Caco-2 (cell line): ENCODE results near the gene PNPLA7. TPM values are rescaled to one million over a fixed set of nuclear protein-coding genes. Genes with fewer than 3 reads are reported as not detected.
"Not testable (repeated sequence)": the region's sequence is repeated elsewhere in the genome, so short reads cannot be mapped to it uniquely, and the experiment has no call there.

ENCODE experiments used
- BruUV-seq: library from RNA; stranded (reverse); fragments of 400-500 nt; replicated peaks from 2 replicates; lab custom pipeline; 2021; lab: Mats Ljungman, UMichigan
- CTCF ChIA-PET: fragments of 300-600 bp; sonication (Branson Sonifier 250); formaldehyde crosslinking; loops from one replicate; lab custom pipeline; 2022; ENCODE audit warnings: antibody characterized with exemption; lab: Charles Lee
- POLR2A ChIA-PET: fragments of 300-600 bp; sonication (Branson Sonifier 250); formaldehyde crosslinking; loops from one replicate; lab custom pipeline; 2022; ENCODE audit warnings: antibody characterized with exemption; lab: Charles Lee
- DNase-seq, 2 experiments: peaks; one replicate each; pipeline versions ENCODE4 v3.0.0 to v3.0.0-alpha.2; 2020 to 2022
- H3K27me3 ChIP-seq: replicated peaks from 2 replicates; pipeline ENCODE4 v1.6.0; 2011; ENCODE audit warnings: low read length; ENCODE audit not compliant: control insufficient read depth, insufficient read depth
- H3K36me3 ChIP-seq: 2 replicates; pipeline ENCODE4 v1.5.1; 2011; ENCODE audit warnings: low read length; ENCODE audit not compliant: control insufficient read depth, insufficient read depth
- H3K4me1 ChIP-seq: fragments of 250-450 bp; sonication (Bioruptor Pico); 2 replicates; pipeline ENCODE4 v1.5.1; 2020; ENCODE audit warnings: mild to moderate bottlenecking
- H3K4me3 ChIP-seq: 2 replicates; pipeline ENCODE4 v1.5.1; 2011; ENCODE audit warnings: low read depth, mild to moderate bottlenecking, control low read depth, low read length
- H3K9me3 ChIP-seq: fragments of 250-450 bp; sonication (Bioruptor Pico); 2 replicates; pipeline ENCODE4 v1.5.1; 2020; ENCODE audit warnings: mild to moderate bottlenecking, moderate library complexity
- H3K27ac Mint-ChIP-seq: one replicate; pipeline ENCODE4 v1.8.0; 2022; ENCODE audit warnings: mixed read lengths; ENCODE audit not compliant: unreplicated experiment
- H3K27me3 Mint-ChIP-seq: one replicate; pipeline ENCODE4 v1.8.0; 2022; ENCODE audit warnings: mixed read lengths; ENCODE audit not compliant: insufficient read depth, unreplicated experiment
- H3K36me3 Mint-ChIP-seq: one replicate; pipeline ENCODE4 v1.8.0; 2022; ENCODE audit warnings: mild to moderate bottlenecking, mixed read lengths; ENCODE audit not compliant: insufficient read depth, unreplicated experiment
- H3K4me1 Mint-ChIP-seq: one replicate; pipeline ENCODE4 v1.8.0; 2022; ENCODE audit warnings: low read depth, mixed read lengths; ENCODE audit not compliant: unreplicated experiment
- H3K4me3 Mint-ChIP-seq: one replicate; pipeline ENCODE4 v1.8.0; 2022; ENCODE audit warnings: mild to moderate bottlenecking, moderate library complexity, mixed read lengths; ENCODE audit not compliant: unreplicated experiment
- H3K9me3 Mint-ChIP-seq: one replicate; pipeline ENCODE4 v1.8.0; 2022; ENCODE audit warnings: mixed read lengths; ENCODE audit not compliant: unreplicated experiment
- intact Hi-C: fragments of 100-400 bp; cut with micrococcal nuclease; formaldehyde crosslinking; loops from one replicate; pipeline ENCODE4 v1.10.0; 2022; ENCODE audit not compliant: unreplicated experiment
- total RNA-seq: library from RNA; stranded (reverse); gene quantifications from 2 replicates; pipeline ENCODE4 v1.2.3, GENCODE V29; 2022
- TF ChIP-seq, protein P1 (sequence below), 2 experiments: fragments of 200-600 bp in 1 of 2; IDR thresholded peaks; 1 replicate in 1 of 2; 2 replicates in 1 of 2; pipeline versions ENCODE4 v1.5.1 to v1.8.0; 2011 to 2022; ENCODE audit warnings: antibody characterized with exemption in 1 of 2, control low read depth in 1 of 2, inconsistent platforms in 1 of 2, low read depth in 1 of 2, low read length in 1 of 2, mild to moderate bottlenecking in 1 of 2, moderate library complexity in 1 of 2; ENCODE audit not compliant: insufficient read depth in 1 of 2, severe bottlenecking in 1 of 2, unreplicated experiment in 1 of 2

PNPLA7 gene
- total RNA-seq, 1 experiment from 2014 or later: 1.8 TPM

DNA sequence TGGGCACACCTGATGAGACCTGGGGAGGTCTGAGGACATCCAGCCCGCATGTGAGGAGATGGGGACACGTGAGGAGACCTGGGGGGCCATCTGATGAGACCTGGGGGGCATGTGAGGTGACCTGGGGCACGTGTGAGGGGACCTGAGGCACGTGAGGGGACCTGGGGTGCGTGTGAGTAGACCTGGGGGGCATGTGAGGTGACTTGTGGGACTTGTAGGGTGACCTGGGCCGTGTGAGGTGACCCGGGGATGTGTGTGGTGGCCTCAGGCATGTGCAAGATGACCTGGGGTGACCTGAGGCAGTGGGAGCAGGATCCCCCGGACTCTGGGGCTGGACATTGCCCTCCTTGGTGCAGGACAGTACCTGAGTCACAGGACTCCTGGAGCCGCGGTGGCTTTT, 30.6 kb downstream of the PNPLA7 start:
- POLR2A ChIA-PET: no interaction called here

DNA sequence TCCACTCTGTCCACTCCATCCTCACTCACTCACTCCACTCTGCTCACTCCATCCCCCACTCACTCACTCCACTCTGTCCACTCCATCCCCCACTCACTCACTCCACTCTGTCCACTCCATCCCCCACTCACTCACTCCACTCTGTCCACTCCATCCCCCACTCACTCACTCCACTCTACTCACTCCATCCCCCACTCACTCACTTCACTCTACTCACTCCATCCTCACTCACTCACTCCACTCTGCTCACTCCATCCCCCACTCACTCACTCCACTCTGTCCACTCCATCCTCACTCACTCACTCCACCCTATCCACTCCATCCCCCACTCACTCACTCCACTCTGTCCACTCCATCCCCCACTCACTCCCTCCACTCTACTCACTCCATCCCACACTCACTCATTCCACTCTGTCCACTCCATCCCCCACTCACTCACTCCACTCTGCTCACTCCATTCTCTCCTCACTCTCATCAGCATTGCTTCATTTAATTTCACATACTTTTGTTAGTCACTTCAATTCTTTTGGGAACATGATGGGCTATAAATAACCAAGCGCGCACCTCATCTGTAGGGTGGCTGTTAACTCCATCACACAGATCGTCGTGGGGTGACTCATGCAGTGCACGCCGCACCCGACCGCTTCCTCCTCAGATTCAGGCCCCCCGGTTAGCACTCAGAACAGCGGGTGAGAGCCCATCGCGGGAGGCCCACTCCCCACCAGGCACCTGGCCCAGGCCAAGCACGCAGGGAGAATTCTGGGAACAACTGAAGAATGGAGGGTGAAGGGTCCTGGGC, 31.3 kb downstream of the PNPLA7 start:
- H3K4me3 Mint-ChIP-seq, CTCF ChIA-PET, H3K27ac Mint-ChIP-seq, H3K36me3 ChIP-seq, H3K9me3 Mint-ChIP-seq, H3K36me3 Mint-ChIP-seq, intact Hi-C loops, H3K27me3 Mint-ChIP-seq, POLR2A ChIA-PET, H3K9me3 ChIP-seq, BruUV-seq, H3K4me3 ChIP-seq, H3K4me1 Mint-ChIP-seq, H3K27me3 ChIP-seq, DNase-seq, H3K4me1 ChIP-seq: not testable (repeated sequence)

More for the DNA sequence above, 30.6 kb downstream of the PNPLA7 start:
- no peak for DNase-seq
- TF ChIP-seq, protein P1, sequence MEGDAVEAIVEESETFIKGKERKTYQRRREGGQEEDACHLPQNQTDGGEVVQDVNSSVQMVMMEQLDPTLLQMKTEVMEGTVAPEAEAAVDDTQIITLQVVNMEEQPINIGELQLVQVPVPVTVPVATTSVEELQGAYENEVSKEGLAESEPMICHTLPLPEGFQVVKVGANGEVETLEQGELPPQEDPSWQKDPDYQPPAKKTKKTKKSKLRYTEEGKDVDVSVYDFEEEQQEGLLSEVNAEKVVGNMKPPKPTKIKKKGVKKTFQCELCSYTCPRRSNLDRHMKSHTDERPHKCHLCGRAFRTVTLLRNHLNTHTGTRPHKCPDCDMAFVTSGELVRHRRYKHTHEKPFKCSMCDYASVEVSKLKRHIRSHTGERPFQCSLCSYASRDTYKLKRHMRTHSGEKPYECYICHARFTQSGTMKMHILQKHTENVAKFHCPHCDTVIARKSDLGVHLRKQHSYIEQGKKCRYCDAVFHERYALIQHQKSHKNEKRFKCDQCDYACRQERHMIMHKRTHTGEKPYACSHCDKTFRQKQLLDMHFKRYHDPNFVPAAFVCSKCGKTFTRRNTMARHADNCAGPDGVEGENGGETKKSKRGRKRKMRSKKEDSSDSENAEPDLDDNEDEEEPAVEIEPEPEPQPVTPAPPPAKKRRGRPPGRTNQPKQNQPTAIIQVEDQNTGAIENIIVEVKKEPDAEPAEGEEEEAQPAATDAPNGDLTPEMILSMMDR (IDR thresholded peaks at IDR 0.05; ENCODE audit: insufficient read depth in 1 of 2, low read depth in 1 of 2, low read length in 1 of 2, severe bottlenecking in 1 of 2, unreplicated experiment in 1 of 2): no peak
- Mint-ChIP-seq H3K36me3 (no peaks in the 10 kb centered on the region), H3K27me3 (no peaks in the 10 kb centered on the region), H3K9me3 (no peaks in the 10 kb centered on the region), H3K4me1 (no peaks in the 10 kb centered on the region), H3K27ac (no peak overlapping the region), H3K4me3 (no peak overlapping the region)
- Histone ChIP-seq H3K9me3 (no peaks in the 10 kb centered on the region), H3K27me3 (no peaks in the 10 kb centered on the region), H3K36me3 (no peaks in the 10 kb centered on the region), H3K4me3 (no peak overlapping the region), H3K4me1 (no peaks in the 10 kb centered on the region)
- intact Hi-C loops: no loop called here
- BruUV-seq: no TSS peak
- CTCF ChIA-PET: no interaction called here

DNA sequence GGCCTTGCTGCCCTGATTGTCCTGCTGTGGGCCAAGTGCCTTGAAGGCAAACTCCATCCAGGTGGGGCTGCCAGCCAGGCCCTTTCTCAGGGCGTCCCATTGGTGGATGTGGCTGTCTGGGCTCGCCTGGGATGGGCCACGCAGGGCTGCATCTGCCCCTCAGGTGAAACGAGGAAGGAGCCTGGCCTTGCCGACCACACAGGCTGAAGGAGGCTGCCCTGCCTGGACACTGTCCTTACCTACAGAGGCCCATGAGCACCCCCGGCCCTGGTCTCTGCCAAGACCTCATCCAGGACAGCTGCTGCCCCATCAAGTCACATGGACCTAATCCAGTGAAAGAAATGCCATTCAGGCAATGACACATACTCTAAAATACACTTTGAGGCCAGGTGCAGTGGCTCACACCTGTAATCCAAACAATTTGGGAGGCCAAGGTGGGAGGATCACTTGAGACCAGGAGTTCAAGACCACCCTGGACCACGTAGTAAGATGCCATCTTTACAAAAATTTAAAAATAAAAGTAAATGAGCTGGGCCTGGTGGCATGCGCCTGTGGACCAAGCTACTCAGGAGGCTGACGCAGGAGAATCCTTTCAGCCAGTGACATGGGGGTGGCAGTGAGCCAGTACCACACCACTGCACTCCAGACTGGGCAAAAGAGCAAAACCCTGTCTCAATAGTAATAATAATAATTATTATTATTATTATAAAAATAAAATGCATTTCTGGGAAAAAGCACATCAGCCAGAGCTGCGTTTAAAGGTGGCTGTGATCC, 33.9 kb downstream of the PNPLA7 start:
- H3K4me3 ChIP-seq: no peak overlapping the region
- H3K36me3 ChIP-seq: no peaks in the 10 kb centered on the region
- Mint-ChIP-seq H3K36me3 (no peaks in the 10 kb centered on the region), H3K27ac (no peak overlapping the region), H3K4me1 (peaks cover 8% of the 10 kb centered on the region), H3K27me3 (no peaks in the 10 kb centered on the region), H3K4me3 (no peak overlapping the region), H3K9me3 (no peaks in the 10 kb centered on the region)
- peaks cover 11% of the 10 kb centered on the region for H3K4me1 ChIP-seq
- intact Hi-C loops: no loop called here
- no peaks in the 10 kb centered on the region for H3K9me3 ChIP-seq
- TF ChIP-seq, protein P1 (IDR thresholded peaks at IDR 0.05; ENCODE audit: insufficient read depth in 1 of 2, low read depth in 1 of 2, low read length in 1 of 2, severe bottlenecking in 1 of 2, unreplicated experiment in 1 of 2): no peak
- BruUV-seq: no TSS peak
- no peak for DNase-seq
- ChIA-PET POLR2A (no interaction called here), CTCF (no interaction called here)
- H3K27me3 ChIP-seq: no peaks in the 10 kb centered on the region
